ENCODE results near the gene TRAPPC3.

Gene TRAPPC3

GRCh38 chr1:36151134-36151844 is 2.0 kb upstream of the TRAPPC3 start:
- DNase-seq = peak; percentile 9 to 31

- DNase-seq = peak; percentile 90 to 94
These were observed 1.2 kb upstream of the TRAPPC3 start for GRCh38 chr1:36150296-36151133.

GRCh38 chr1:36149973-36150295 is 648 bp upstream of the TRAPPC3 start:
- DNase-seq = no peak

GRCh38 chr1:36148821-36149236 is 457 bp downstream of the TRAPPC3 start:
- DNase-seq = no peak

GRCh38 chr1:36144413-36144812 is 4.9 kb downstream of the TRAPPC3 start:
- no peak for DNase-seq

GRCh38 chr1:36143424-36143823 is 5.9 kb downstream of the TRAPPC3 start:
- no peak for DNase-seq

GRCh38 chr1:36142121-36142520 is 7.2 kb downstream of the TRAPPC3 start:
- DNase-seq = no peak

GRCh38 chr1:36139521-36139920 is 9.8 kb downstream of the TRAPPC3 start:
- no peak for DNase-seq

GRCh38 chr1:36137776-36138175 is 11.5 kb downstream of the TRAPPC3 start:
- peak; percentile 93 to 99 for DNase-seq

GRCh38 chr1:36137226-36137625 is 12.1 kb downstream of the TRAPPC3 start:
- peak in 1 of 2 experiments; percentile 40 for DNase-seq

- no peak for DNase-seq
These were observed 12.8 kb downstream of the TRAPPC3 start for GRCh38 chr1:36136535-36136934.

- no peak for DNase-seq
These were observed 13.5 kb downstream of the TRAPPC3 start for GRCh38 chr1:36135796-36136195.

- no peak for DNase-seq
These were observed 14.0 kb downstream of the TRAPPC3 start for GRCh38 chr1:36135330-36135667.

- DNase-seq = peak in 1 of 2 experiments; percentile 35
These were observed 14.6 kb downstream of the TRAPPC3 start for GRCh38 chr1:36134505-36135329.

- DNase-seq = no peak
These were observed 15.3 kb downstream of the TRAPPC3 start for GRCh38 chr1:36134031-36134430.

- DNase-seq = no peak
These were observed 15.8 kb downstream of the TRAPPC3 start for GRCh38 chr1:36133484-36133883.

- no peak for DNase-seq
These were observed 17.3 kb downstream of the TRAPPC3 start for GRCh38 chr1:36132029-36132428.

GRCh38 chr1:36128905-36129206 is 20.4 kb downstream of the TRAPPC3 start:
- DNase-seq = no peak

- DNase-seq = no peak
These were observed 21.0 kb downstream of the TRAPPC3 start for GRCh38 chr1:36128126-36128904.

- DNase-seq = no peak
These were observed 22.3 kb downstream of the TRAPPC3 start for GRCh38 chr1:36126797-36127500.

- no peak for DNase-seq
These were observed 23.1 kb downstream of the TRAPPC3 start for GRCh38 chr1:36126005-36126716.

Measured in NCI-H524 (cell line).